ENCODE results near the gene GEMIN4.

The GEMIN4 gene

GRCh38 chr17:746181-746580, 5.9 kb downstream of the GEMIN4 start:
- TF ChIP-seq CTCF (IDR thresholded peaks at IDR 0.05; ENCODE audit: insufficient read depth, low read length, poor library complexity, severe bottlenecking) = no peak
- H3K36me3 ChIP-seq (ENCODE audit: control insufficient read depth, insufficient read depth, low read length) = peaks cover 42% of the 10 kb centered on the region
- H3K4me3 ChIP-seq (replicated peaks; ENCODE audit: low read depth, low read length) = no peak overlapping the region
- no peak for DNase-seq (ENCODE audit: extremely low read depth, insufficient read length)
- no peaks in the 10 kb centered on the region for H3K27me3 ChIP-seq (replicated peaks; ENCODE audit: control insufficient read depth, insufficient read depth, low read length)

GRCh38 chr17:745406-745805, 6.7 kb downstream of the GEMIN4 start:
- H3K27me3 ChIP-seq (replicated peaks; ENCODE audit: control insufficient read depth, insufficient read depth, low read length) = no peaks in the 10 kb centered on the region
- peaks cover 42% of the 10 kb centered on the region for H3K36me3 ChIP-seq (ENCODE audit: control insufficient read depth, insufficient read depth, low read length)
- no peak for TF ChIP-seq CTCF (IDR thresholded peaks at IDR 0.05; ENCODE audit: insufficient read depth, low read length, poor library complexity, severe bottlenecking)
- no peak overlapping the region for H3K4me3 ChIP-seq (replicated peaks; ENCODE audit: low read depth, low read length)
- DNase-seq (ENCODE audit: extremely low read depth, insufficient read length) = no peak

- Histone ChIP-seq H3K36me3 (ENCODE audit: control insufficient read depth, insufficient read depth, low read length) (peaks cover 42% of the 10 kb centered on the region), H3K27me3 (replicated peaks; ENCODE audit: control insufficient read depth, insufficient read depth, low read length) (no peaks in the 10 kb centered on the region), H3K4me3 (replicated peaks; ENCODE audit: low read depth, low read length) (no peak overlapping the region)
- TF ChIP-seq CTCF (IDR thresholded peaks at IDR 0.05; ENCODE audit: insufficient read depth, low read length, poor library complexity, severe bottlenecking) = no peak
- no peak for DNase-seq (ENCODE audit: extremely low read depth, insufficient read length)
These were observed 7.1 kb downstream of the GEMIN4 start for GRCh38 chr17:744937-745336.

- no peak overlapping the region for H3K4me3 ChIP-seq (replicated peaks; ENCODE audit: low read depth, low read length)
- no peak for TF ChIP-seq CTCF (IDR thresholded peaks at IDR 0.05; ENCODE audit: insufficient read depth, low read length, poor library complexity, severe bottlenecking)
- DNase-seq (ENCODE audit: extremely low read depth, insufficient read length) = no peak
- no peaks in the 10 kb centered on the region for H3K27me3 ChIP-seq (replicated peaks; ENCODE audit: control insufficient read depth, insufficient read depth, low read length)
- H3K36me3 ChIP-seq (ENCODE audit: control insufficient read depth, insufficient read depth, low read length) = peaks cover 42% of the 10 kb centered on the region
These were observed 8.9 kb downstream of the GEMIN4 start for GRCh38 chr17:743139-743538.

- peaks cover 38% of the 10 kb centered on the region for H3K36me3 ChIP-seq (ENCODE audit: control insufficient read depth, insufficient read depth, low read length)
- H3K4me3 ChIP-seq (replicated peaks; ENCODE audit: low read depth, low read length) = no peak overlapping the region
- no peaks in the 10 kb centered on the region for H3K27me3 ChIP-seq (replicated peaks; ENCODE audit: control insufficient read depth, insufficient read depth, low read length)
- no peak for DNase-seq (ENCODE audit: extremely low read depth, insufficient read length)
- no peak for TF ChIP-seq CTCF (IDR thresholded peaks at IDR 0.05; ENCODE audit: insufficient read depth, low read length, poor library complexity, severe bottlenecking)
These were observed 9.8 kb downstream of the GEMIN4 start for GRCh38 chr17:742147-742793.
